Ovary (tissue), 9 donors: ENCODE results near the gene SH3GLB2. TPM values are rescaled to one million over a fixed set of nuclear protein-coding genes. Genes with fewer than 3 reads are reported as not detected.

Experiments used
- DNase-seq, 5 donors: peaks; one replicate each; pipeline ENCODE4 v3.0.0-alpha.2; 2019 to 2020
- H3K27ac ChIP-seq, 2 donors: fragments of 200-600 bp; one replicate each; pipeline versions ENCODE4 v1.5.1 to v1.8.0; 2019 to 2022
- H3K27me3 ChIP-seq: fragments of 200-600 bp; one replicate; pipeline ENCODE4 v1.8.0; 2022
- H3K36me3 ChIP-seq: fragments of 200-600 bp; sonication (generic); one replicate; pipeline ENCODE4 v1.5.1; 2019
- H3K4me1 ChIP-seq: one replicate; pipeline ENCODE4 v1.8.1; 2013; ENCODE audit warnings: mild to moderate bottlenecking, moderate library complexity; ENCODE audit not compliant: insufficient read depth
- H3K4me3 ChIP-seq: fragments of 200-600 bp; sonication (generic); one replicate; pipeline ENCODE4 v1.5.1; 2017
- H3K9me3 ChIP-seq, 2 donors: fragments of 200-600 bp in 1 of 2; sonication (generic) in 1 of 2; one replicate each; pipeline versions ENCODE4 v1.5.1 to v1.8.1; 2013 to 2019; ENCODE audit warnings: mild to moderate bottlenecking in 1 of 2, moderate library complexity in 1 of 2
- CTCF ChIP-seq, 3 donors: fragments of 450-650 bp in 2 of 3; fragments of 200-600 bp in 1 of 3; IDR thresholded peaks; one replicate each; pipeline versions ENCODE4 v1.5.1 to v1.8.0; 2016 to 2022; ENCODE audit warnings: antibody characterized with exemption in 3 of 3, mild to moderate bottlenecking in 1 of 3
- EP300 ChIP-seq: sonication (generic); formaldehyde crosslinking; IDR thresholded peaks from one replicate; pipeline ENCODE4 v1.6.1; 2017; ENCODE audit warnings: antibody characterized with exemption
- POLR2A ChIP-seq: fragments of 450-650 bp; IDR thresholded peaks from one replicate; pipeline ENCODE4 v1.6.1; 2017; ENCODE audit warnings: antibody characterized with exemption, mild to moderate bottlenecking, moderate library complexity
- WGBS, 3 donors: extraction: QIAGEN DNeasy Blood & Tissue Kit in 1 of 3; methylation state at CpG; one replicate each; pipeline versions ENCODE4 v1.1.5 to v1.1.7; 2013 to 2017; 5-methylcytosine and 5-hydroxymethylcytosine counted together
- intact Hi-C, 4 donors: fragments of 100-400 bp; cut with DNase I; formaldehyde crosslinking; loops; one replicate each; pipeline versions ENCODE4 v1.11.0 to v1.15.1; 2022 to 2023
- polyA plus RNA-seq, 2 donors: library from polyadenylated mRNA; stranded (reverse); fragments of 200-250 nt in 1 of 2; fragments of 350-450 nt in 1 of 2; fragmentation: Illumina TruSeq in 1 of 2; extraction: RNeasy Lipid Tissue Mini Kit (QIAGEN cat#74804) in 1 of 2; gene quantifications; one replicate each; pipeline ENCODE4 v1.2.3, GENCODE V29; 2013 to 2014
- total RNA-seq, 7 donors: library from RNA; depleted of rRNA in 2 of 7; stranded (reverse); fragments of >200 nt in 2 of 7; fragmentation: NEBNext Ultra II Directional in 3 of 7; extraction: Animal tissue kit (Norgen Biotek cat#: 25700) in 3 of 7; gene quantifications; one replicate each; pipeline versions ENCODE4 v1.1.0 to v1.2.4, GENCODE V29; 2016 to 2023
- donor health status: DM: no; HTN: no; CAD: no; lungs with moderate emphysema.
- donor health status: DM: no; HTN: no; CAD: no.
- donor health status: Bipolar disorder and iron deficiency.
- donor health status: DM: yes; HTN: yes; CAD: no.
- donor health status: DM: no; HTN: no; CAD: no.
- donor health status: DM: yes; HTN: yes; CAD: no.

SH3GLB2 gene
- total and polyA plus RNA-seq, 9 donors, result 11.8 to 112 (median 88.8) TPM

GRCh38 chr9:129010267-129010975, 17.7 kb downstream of the SH3GLB2 start:
- peaks cover 10% of the 10 kb centered on the region for H3K4me1 ChIP-seq
- H3K9me3 ChIP-seq, result no peaks in the 10 kb centered on the region
- no peaks in the 10 kb centered on the region for H3K36me3 ChIP-seq
- no peak for DNase-seq
- no peak for TF ChIP-seq POLR2A
- no peak for TF ChIP-seq EP300
- TF ChIP-seq CTCF (IDR thresholded peaks at IDR 0.05), result no peak
- no peaks in the 10 kb centered on the region for H3K27me3 ChIP-seq
- intact Hi-C loops, result no loop called here
- H3K4me3 ChIP-seq, result no peak overlapping the region
- H3K27ac ChIP-seq, result no peak overlapping the region
- 87 to 95% (median 87%) methylated on average over 8 of the region's 8 CpGs for WGBS, 3 donors

- 89 to 90% (median 90%) methylated on average over 15 to 17 of the region's 17 CpGs for WGBS, 3 donors
- H3K9me3 ChIP-seq, result no peaks in the 10 kb centered on the region
- no peaks in the 10 kb centered on the region for H3K36me3 ChIP-seq
- DNase-seq, result no peak
- H3K27me3 ChIP-seq, result no peaks in the 10 kb centered on the region
- H3K27ac ChIP-seq, result no peak overlapping the region
- TF ChIP-seq POLR2A (no peak), CTCF (IDR thresholded peaks at IDR 0.05) (no peak), EP300 (no peak)
- intact Hi-C loops, result no loop called here
- H3K4me1 ChIP-seq, result peaks cover 10% of the 10 kb centered on the region
- no peak overlapping the region for H3K4me3 ChIP-seq
Measured at GRCh38 chr9:129009584-129010141, 18.5 kb downstream of the SH3GLB2 start.

GRCh38 chr9:129008986-129009583, 19.0 kb downstream of the SH3GLB2 start:
- no peak overlapping the region for H3K4me3 ChIP-seq
- DNase-seq, result no peak
- H3K27me3 ChIP-seq, result no peaks in the 10 kb centered on the region
- WGBS, 3 donors, result 81 to 89% (median 84%) methylated on average over 11 to 13 of the region's 13 CpGs
- intact Hi-C loops, result no loop called here
- H3K27ac ChIP-seq, result peak overlapping the region in 1 of 2 donors; percentile 55
- no peaks in the 10 kb centered on the region for H3K9me3 ChIP-seq
- peaks cover 10% of the 10 kb centered on the region for H3K4me1 ChIP-seq
- no peaks in the 10 kb centered on the region for H3K36me3 ChIP-seq
- TF ChIP-seq EP300, result no peak
- no peak for TF ChIP-seq POLR2A
- TF ChIP-seq CTCF (IDR thresholded peaks at IDR 0.05), result no peak

- peak overlapping the region in 1 of 2 donors; percentile 55 for H3K27ac ChIP-seq
- no peaks in the 10 kb centered on the region for H3K27me3 ChIP-seq
- no peaks in the 10 kb centered on the region for H3K36me3 ChIP-seq
- H3K4me1 ChIP-seq, result peaks cover 10% of the 10 kb centered on the region
- no peak for TF ChIP-seq CTCF (IDR thresholded peaks at IDR 0.05)
- no peak for TF ChIP-seq POLR2A
- TF ChIP-seq EP300, result no peak
- no peaks in the 10 kb centered on the region for H3K9me3 ChIP-seq
- intact Hi-C loops, result no loop called here
- H3K4me3 ChIP-seq, result no peak overlapping the region
- WGBS, 3 donors, result 91 to 95% (median 93%) methylated on average over 6 of the region's 6 CpGs
- DNase-seq, result no peak
Measured at GRCh38 chr9:129008469-129008965, 19.6 kb downstream of the SH3GLB2 start.
